Measurements from ENCODE around the gene EBF3. TPM values are rescaled to one million over a fixed set of nuclear protein-coding genes. Genes with fewer than 3 reads are reported as not detected.

Gene EBF3
- total RNA-seq, 1 experiment from 2014 or later: 0.12 TPM

GRCh38 chr10:130013335-130014262 lies 49.5 kb upstream of the EBF3 start:
- Histone ChIP-seq H2AFZ (ENCODE audit: low read depth, low read length, poor library complexity, severe bottlenecking) (no peak overlapping the region), H3K9ac (ENCODE audit: low read length) (no peak overlapping the region), H3K9me3 (ENCODE audit: control insufficient read depth in 1 of 2, insufficient read depth in 1 of 2, low read depth in 1 of 2, low read length in 2 of 2) (no peaks in the 10 kb centered on the region), H3K4me3 (replicated peaks in 1 of 2; ENCODE audit: low read depth in 1 of 2, low read length in 2 of 2) (no peak overlapping the region), H3K36me3 (ENCODE audit: control insufficient read depth in 1 of 2, insufficient read depth in 2 of 2, low read length in 2 of 2) (no peaks in the 10 kb centered on the region), H3K27me3 (ENCODE audit: insufficient read depth, low read length) (no peaks in the 10 kb centered on the region), H3K79me2 (ENCODE audit: insufficient read depth, low read length) (no peaks in the 10 kb centered on the region), H4K20me1 (ENCODE audit: insufficient read depth) (no peaks in the 10 kb centered on the region), H3K27ac (ENCODE audit: low read depth, low read length) (no peak overlapping the region), H3K4me1 (ENCODE audit: control insufficient read depth in 1 of 2, insufficient read depth in 2 of 2, low read length in 2 of 2) (no peaks in the 10 kb centered on the region), H3K9me2 (ENCODE audit: insufficient read depth) (no peaks in the 10 kb centered on the region), H3K4me2 (ENCODE audit: low read length) (no peak overlapping the region)
- ChIA-PET CTCF (no interaction called here), RAD21 (ENCODE audit: low non-redundant PET in 1 of 2, low total read pairs in 2 of 2, uncharacterized antibody in 2 of 2, unreplicated experiment in 2 of 2) (no interaction called here), POLR2A (no interaction called here)
- TF ChIP-seq MAX (IDR thresholded peaks at IDR 0.05): no peak
- TF ChIP-seq ZNF274 (IDR thresholded peaks at IDR 0.05; ENCODE audit: low read depth, low read length): no peak
- no peak for TF ChIP-seq ELF1 (IDR thresholded peaks at IDR 0.05; ENCODE audit: borderline replicate concordance, low read depth)
- TF ChIP-seq ATF3 (IDR thresholded peaks at IDR 0.05): no peak
- TF ChIP-seq SIN3A (IDR thresholded peaks at IDR 0.05; ENCODE audit: low read depth): no peak
- TF ChIP-seq JUND (IDR thresholded peaks at IDR 0.05): no peak
- TF ChIP-seq RAD21 (IDR thresholded peaks at IDR 0.05; ENCODE audit: low read depth): no peak
- no peak for TF ChIP-seq TCF7L2 (IDR thresholded peaks at IDR 0.05; ENCODE audit: borderline replicate concordance, extremely low read depth, insufficient read depth, insufficient read length)
- no peak for TF ChIP-seq CBX3 (IDR thresholded peaks at IDR 0.05; ENCODE audit: low read depth)
- TF ChIP-seq EGR1 (IDR thresholded peaks at IDR 0.05; ENCODE audit: low read depth): no peak
- intact Hi-C loops (cut with micrococcal nuclease): no loop called here
- ATAC-seq (no peak), DNase-seq (ENCODE audit: low read depth, low spot score) (no peak)
- no TSS peak for BruUV-seq (replicated peaks)

- H3K4me1 ChIP-seq (ENCODE audit: control insufficient read depth in 1 of 2, insufficient read depth in 2 of 2, low read length in 2 of 2): no peaks in the 10 kb centered on the region
- intact Hi-C loops (cut with micrococcal nuclease): no loop called here
- H3K4me3 ChIP-seq (replicated peaks in 1 of 2; ENCODE audit: low read depth in 1 of 2, low read length in 2 of 2): no peak overlapping the region
- BruUV-seq (replicated peaks): no TSS peak
- no peaks in the 10 kb centered on the region for H3K9me2 ChIP-seq (ENCODE audit: insufficient read depth)
- POLR2A ChIA-PET: no interaction called here
- no peaks in the 10 kb centered on the region for H3K27me3 ChIP-seq (ENCODE audit: insufficient read depth, low read length)
- no peaks in the 10 kb centered on the region for H3K79me2 ChIP-seq (ENCODE audit: insufficient read depth, low read length)
- RAD21 ChIA-PET (ENCODE audit: low non-redundant PET in 1 of 2, low total read pairs in 2 of 2, uncharacterized antibody in 2 of 2, unreplicated experiment in 2 of 2): no interaction called here
- H3K4me2 ChIP-seq (ENCODE audit: low read length): no peak overlapping the region
- no peak overlapping the region for H2AFZ ChIP-seq (ENCODE audit: low read depth, low read length, poor library complexity, severe bottlenecking)
- CTCF ChIA-PET: no interaction called here
- no peak overlapping the region for H3K27ac ChIP-seq (ENCODE audit: low read depth, low read length)
- no peak overlapping the region for H3K9ac ChIP-seq (ENCODE audit: low read length)
- DNase-seq (ENCODE audit: low read depth, low spot score): no peak
- no peak for ATAC-seq
- no peaks in the 10 kb centered on the region for H4K20me1 ChIP-seq (ENCODE audit: insufficient read depth)
- H3K36me3 ChIP-seq (ENCODE audit: control insufficient read depth in 1 of 2, insufficient read depth in 2 of 2, low read length in 2 of 2): no peaks in the 10 kb centered on the region
- no peaks in the 10 kb centered on the region for H3K9me3 ChIP-seq (ENCODE audit: control insufficient read depth in 1 of 2, insufficient read depth in 1 of 2, low read depth in 1 of 2, low read length in 2 of 2)
- no peak for TF ChIP-seq ZNF274 (IDR thresholded peaks at IDR 0.05; ENCODE audit: low read depth, low read length)
- no peak for TF ChIP-seq FOSL1 (IDR thresholded peaks at IDR 0.05; ENCODE audit: low read depth)
- no peak for TF ChIP-seq REST (IDR thresholded peaks at IDR 0.05; ENCODE audit: low read depth)
- no peak for TF ChIP-seq ZBTB33 (IDR thresholded peaks at IDR 0.05; ENCODE audit: extremely low read depth, insufficient replicate concordance, low read length)
- no peak for TF ChIP-seq EZH2phosphoT487 (IDR thresholded peaks at IDR 0.05; ENCODE audit: borderline replicate concordance)
Observed at GRCh38 chr10:130012129-130012528, 48.1 kb upstream of the EBF3 start.

Measured in HCT116 (cell line).